ENCODE results near the gene TBCK. TPM values are rescaled to one million over a fixed set of nuclear protein-coding genes. Genes with fewer than 3 reads are reported as not detected.

Gene TBCK
- total RNA-seq, 1 donor from 2014 or later: 77.8 TPM

DNA sequence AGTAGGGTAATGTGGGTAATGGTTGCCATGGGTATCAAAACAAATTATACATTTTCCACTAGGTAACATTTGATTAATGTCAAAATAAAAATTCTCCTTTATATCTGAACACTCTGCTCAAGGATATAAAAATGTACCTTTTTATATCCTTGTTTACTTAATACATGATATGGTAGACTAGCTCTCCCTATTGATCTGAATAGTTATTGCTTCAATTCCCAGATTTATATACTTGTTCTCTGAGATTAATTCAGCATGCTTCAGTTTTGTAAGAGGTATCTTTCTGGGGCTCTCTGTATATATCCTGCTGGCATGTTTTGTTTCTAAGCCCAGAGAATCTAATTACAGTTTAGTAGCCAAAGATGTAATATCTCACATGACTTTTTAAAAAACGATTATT, 251.0 kb downstream of the TBCK start:
- Mint-ChIP-seq H3K9me3 (ENCODE audit: low read depth) (peaks cover 12% of the 10 kb centered on the region), H3K36me3 (ENCODE audit: insufficient read depth) (peaks cover 8% of the 10 kb centered on the region), H3K27me3 (no peaks in the 10 kb centered on the region), H3K4me1 (ENCODE audit: low read depth) (peaks cover 4% of the 10 kb centered on the region), H3K4me3 (ENCODE audit: low read depth) (no peak overlapping the region), H3K27ac (no peak overlapping the region)
- TF ChIP-seq, protein P1, sequence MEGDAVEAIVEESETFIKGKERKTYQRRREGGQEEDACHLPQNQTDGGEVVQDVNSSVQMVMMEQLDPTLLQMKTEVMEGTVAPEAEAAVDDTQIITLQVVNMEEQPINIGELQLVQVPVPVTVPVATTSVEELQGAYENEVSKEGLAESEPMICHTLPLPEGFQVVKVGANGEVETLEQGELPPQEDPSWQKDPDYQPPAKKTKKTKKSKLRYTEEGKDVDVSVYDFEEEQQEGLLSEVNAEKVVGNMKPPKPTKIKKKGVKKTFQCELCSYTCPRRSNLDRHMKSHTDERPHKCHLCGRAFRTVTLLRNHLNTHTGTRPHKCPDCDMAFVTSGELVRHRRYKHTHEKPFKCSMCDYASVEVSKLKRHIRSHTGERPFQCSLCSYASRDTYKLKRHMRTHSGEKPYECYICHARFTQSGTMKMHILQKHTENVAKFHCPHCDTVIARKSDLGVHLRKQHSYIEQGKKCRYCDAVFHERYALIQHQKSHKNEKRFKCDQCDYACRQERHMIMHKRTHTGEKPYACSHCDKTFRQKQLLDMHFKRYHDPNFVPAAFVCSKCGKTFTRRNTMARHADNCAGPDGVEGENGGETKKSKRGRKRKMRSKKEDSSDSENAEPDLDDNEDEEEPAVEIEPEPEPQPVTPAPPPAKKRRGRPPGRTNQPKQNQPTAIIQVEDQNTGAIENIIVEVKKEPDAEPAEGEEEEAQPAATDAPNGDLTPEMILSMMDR (IDR thresholded peaks at IDR 0.05; ENCODE audit: unreplicated experiment): no peak
- no peak for DNase-seq (ENCODE audit: low spot score, unreplicated experiment)

DNA sequence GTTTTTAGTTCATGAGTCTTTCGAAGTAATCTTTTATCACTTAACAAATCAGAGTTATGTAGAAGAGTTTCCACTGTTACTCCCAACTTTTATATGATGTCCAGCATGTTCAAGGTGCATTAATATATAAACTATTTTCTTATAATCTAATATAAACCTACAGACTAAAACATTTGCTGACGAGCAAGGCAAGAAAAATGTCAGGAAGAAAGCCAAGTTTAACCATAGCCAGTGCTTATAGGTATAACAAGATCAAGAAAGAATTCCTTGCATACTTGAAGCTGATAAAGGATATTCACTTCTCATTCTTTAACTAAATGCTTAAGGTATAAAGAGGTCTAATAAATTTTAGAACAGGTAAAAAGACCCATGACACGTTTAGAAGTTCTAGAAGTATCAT, 253.0 kb downstream of the TBCK start:
- TF ChIP-seq, protein P1 (IDR thresholded peaks at IDR 0.05; ENCODE audit: unreplicated experiment): no peak
- Mint-ChIP-seq H3K4me1 (ENCODE audit: low read depth) (peaks cover 4% of the 10 kb centered on the region), H3K36me3 (ENCODE audit: insufficient read depth) (peaks cover 5% of the 10 kb centered on the region), H3K27me3 (no peaks in the 10 kb centered on the region), H3K27ac (peak overlapping the region; percentile 76), H3K4me3 (ENCODE audit: low read depth) (no peak overlapping the region), H3K9me3 (ENCODE audit: low read depth) (peaks cover 5% of the 10 kb centered on the region)
- no peak for DNase-seq (ENCODE audit: low spot score, unreplicated experiment)

DNA sequence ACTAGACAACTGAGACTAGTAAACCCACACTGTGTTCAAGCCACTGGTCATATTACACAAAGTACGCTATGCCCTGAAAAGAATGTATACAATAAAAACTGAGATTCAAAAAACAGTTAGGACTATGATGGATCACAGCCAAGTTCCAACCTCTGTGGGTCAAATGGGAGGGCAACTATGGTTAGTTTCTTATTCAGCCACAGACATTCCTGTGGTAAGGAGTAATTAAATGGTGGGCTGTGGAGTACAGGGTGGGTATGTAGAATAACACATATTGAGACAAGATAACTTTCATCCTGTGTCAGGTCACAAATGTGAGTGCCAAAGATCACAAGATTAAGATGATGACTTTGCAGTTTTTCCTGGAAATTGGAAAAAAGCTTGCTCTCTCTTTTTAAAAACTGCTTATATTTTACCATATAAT, 253.5 kb downstream of the TBCK start:
- Mint-ChIP-seq H3K4me3 (ENCODE audit: low read depth) (no peak overlapping the region), H3K9me3 (ENCODE audit: low read depth) (peaks cover 5% of the 10 kb centered on the region), H3K27me3 (no peaks in the 10 kb centered on the region), H3K36me3 (ENCODE audit: insufficient read depth) (peaks cover 5% of the 10 kb centered on the region), H3K27ac (peak overlapping the region; percentile 70), H3K4me1 (ENCODE audit: low read depth) (peaks cover 4% of the 10 kb centered on the region)
- no peak for DNase-seq (ENCODE audit: low spot score, unreplicated experiment)
- TF ChIP-seq, protein P1 (IDR thresholded peaks at IDR 0.05; ENCODE audit: unreplicated experiment): no peak

DNA sequence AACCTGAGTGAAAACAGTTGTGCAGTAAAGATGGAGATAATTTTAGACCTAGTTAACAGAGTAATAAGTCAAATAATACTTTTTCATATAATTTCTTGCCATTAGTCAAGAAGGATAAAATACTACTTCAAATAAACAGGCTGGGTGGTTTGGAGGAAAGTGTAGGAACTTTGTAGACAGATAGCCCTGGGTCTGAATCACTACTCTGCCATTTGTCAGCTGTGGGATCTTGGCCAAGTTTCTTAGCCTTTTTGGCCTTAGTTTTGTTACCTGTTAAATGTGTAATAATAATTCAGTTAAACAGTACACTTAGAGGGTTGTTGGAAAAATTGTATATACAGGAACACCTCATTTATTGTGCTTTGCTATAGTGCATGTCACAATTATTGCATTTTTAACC, 257.1 kb downstream of the TBCK start:
- Mint-ChIP-seq H3K27me3 (no peaks in the 10 kb centered on the region), H3K36me3 (ENCODE audit: insufficient read depth) (peaks cover 5% of the 10 kb centered on the region), H3K27ac (no peak overlapping the region), H3K9me3 (ENCODE audit: low read depth) (no peaks in the 10 kb centered on the region), H3K4me3 (ENCODE audit: low read depth) (no peak overlapping the region), H3K4me1 (ENCODE audit: low read depth) (peaks cover 4% of the 10 kb centered on the region)
- no peak for DNase-seq (ENCODE audit: low spot score, unreplicated experiment)
- TF ChIP-seq, protein P1 (IDR thresholded peaks at IDR 0.05; ENCODE audit: unreplicated experiment): no peak

DNA sequence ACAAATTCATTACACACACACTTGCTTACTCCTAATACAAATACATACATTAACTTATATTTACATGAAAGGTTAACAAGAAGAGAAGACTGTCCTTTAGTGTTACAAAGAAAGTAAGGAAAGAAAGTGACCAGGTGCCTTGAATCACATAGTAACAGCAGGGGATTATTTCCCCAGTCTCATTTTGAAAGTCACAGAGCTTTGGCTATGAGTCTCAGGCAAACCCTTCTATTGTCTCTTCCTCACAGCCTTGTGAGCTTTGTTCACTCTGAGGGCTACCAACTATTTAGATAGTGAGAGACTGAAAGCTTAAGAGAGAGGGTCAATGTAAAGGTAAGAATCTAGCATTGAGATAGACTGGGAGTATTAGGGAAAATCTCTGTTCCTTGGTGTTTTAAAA, 259.1 kb downstream of the TBCK start:
- TF ChIP-seq, protein P1 (IDR thresholded peaks at IDR 0.05; ENCODE audit: unreplicated experiment): no peak
- Mint-ChIP-seq H3K9me3 (ENCODE audit: low read depth) (no peaks in the 10 kb centered on the region), H3K4me3 (ENCODE audit: low read depth) (no peak overlapping the region), H3K4me1 (ENCODE audit: low read depth) (no peaks in the 10 kb centered on the region), H3K27me3 (no peaks in the 10 kb centered on the region), H3K27ac (no peak overlapping the region), H3K36me3 (ENCODE audit: insufficient read depth) (peaks cover 2% of the 10 kb centered on the region)
- no peak for DNase-seq (ENCODE audit: low spot score, unreplicated experiment)

All from progenitor cell of endocrine pancreas (in vitro differentiated cells).